AML-193 (cell line): ENCODE data around the gene TMEM248.
"Not testable (repeated sequence)": the region's sequence is repeated elsewhere in the genome, so short reads cannot be mapped to it uniquely, and the experiment has no call there.

Experiments
- DNase-seq, 2 experiments: peaks; one replicate each; lab custom pipeline; 2025; lab: John Stamatoyannopoulos, UW

Gene TMEM248

DNA sequence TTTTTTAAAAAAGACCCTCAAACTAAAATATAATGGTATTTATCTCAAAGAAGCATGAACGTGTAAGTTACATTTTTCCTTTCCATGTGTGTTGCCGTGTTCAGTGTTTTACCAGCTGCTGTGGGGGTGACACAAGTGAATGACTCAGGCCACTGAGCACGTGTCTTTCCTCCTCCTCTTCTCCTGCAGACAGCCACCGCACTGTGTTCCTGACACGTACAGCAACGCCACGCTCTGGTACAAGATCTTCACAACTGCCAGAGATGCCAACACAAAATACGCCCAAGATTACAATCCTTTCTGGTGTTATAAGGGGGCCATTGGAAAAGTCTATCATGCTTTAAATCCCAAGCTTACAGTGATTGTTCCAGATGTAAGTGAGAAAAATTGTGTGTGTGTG, 29.7 kb downstream of the TMEM248 start:
- no peak for DNase-seq

DNA sequence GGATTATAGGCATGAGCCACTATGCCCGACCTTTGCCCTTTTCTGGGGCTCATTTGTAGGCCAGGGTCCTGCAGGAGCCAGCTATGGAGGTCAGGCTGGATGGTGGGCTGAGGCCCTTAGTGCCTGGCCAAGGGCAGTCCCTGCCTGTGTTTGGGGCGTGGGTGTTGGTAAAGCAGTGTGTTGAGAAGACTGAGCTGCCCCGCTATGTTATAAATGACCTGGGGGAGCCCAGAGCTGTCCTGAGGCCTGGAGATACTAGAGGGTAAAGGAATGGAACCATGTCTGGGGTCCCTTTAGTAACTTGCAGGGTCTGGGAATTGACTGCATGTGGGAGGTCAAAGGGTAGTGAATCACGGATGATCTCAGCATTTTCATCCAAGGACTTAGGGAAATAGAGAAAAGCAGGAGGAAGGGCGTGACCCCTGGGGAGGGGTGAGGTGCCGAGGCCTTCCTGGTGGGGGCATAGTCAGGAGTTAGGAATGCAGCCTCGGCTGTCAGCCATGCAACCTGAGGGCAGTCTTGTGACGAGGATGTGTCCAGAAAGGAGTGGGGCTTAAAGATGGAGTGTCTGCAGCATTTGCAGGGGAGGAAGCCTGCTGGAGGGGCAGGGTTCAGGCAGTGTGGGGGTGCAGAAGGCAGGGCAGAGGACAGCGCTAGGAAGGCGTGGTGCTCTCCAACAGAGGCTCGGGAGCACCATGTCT, 31.5 kb downstream of the TMEM248 start:
- DNase-seq = no peak

DNA sequence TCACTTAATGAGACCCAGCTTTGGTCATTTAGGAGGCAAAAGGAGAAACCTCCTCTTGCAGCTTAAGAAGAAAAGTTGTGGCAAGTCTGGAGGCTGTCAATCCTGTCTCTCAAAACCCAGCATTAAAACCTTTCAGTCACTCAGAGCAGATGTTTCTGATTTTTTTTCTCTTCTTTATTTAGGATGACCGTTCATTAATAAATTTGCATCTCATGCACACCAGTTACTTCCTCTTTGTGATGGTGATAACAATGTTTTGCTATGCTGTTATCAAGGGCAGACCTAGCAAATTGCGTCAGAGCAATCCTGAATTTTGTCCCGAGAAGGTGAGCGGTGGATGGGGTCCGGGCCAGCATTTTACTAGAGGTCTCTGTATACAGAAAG, 32.0 kb downstream of the TMEM248 start:
- DNase-seq = no peak

DNA sequence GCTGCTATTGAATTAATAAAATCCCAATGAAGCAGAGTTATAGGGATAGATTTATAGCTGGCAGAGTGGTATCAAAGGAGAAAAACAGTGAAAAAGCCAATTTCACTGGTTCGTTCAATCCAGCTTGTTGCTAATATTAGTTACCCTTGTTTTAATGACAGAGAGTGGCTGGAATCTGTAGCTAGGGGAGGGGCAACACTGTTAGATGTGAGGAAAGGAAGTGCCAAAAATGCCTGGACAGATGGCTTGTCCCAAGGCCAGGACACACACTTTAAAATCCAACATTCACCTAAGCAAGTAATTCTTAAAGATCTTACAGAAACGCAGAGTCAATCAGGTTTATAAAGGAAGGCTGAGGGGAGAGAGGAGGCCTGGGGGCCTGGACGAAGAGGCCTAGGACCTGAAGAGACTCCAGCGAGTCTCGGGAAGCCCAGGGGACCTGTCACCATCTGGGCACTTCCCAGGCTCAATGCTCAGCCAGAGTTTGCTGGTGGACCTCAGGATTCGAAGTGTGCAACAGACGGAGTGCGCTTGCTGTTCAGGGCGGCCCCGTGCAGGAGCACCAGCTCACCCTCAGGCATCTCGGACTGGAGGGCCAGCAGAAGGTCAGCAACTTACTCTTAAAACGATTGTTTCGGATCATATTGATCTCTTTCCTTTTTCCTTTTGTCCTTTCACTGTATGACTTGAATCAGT, 36.7 kb downstream of the TMEM248 start:
- no peak for DNase-seq

DNA sequence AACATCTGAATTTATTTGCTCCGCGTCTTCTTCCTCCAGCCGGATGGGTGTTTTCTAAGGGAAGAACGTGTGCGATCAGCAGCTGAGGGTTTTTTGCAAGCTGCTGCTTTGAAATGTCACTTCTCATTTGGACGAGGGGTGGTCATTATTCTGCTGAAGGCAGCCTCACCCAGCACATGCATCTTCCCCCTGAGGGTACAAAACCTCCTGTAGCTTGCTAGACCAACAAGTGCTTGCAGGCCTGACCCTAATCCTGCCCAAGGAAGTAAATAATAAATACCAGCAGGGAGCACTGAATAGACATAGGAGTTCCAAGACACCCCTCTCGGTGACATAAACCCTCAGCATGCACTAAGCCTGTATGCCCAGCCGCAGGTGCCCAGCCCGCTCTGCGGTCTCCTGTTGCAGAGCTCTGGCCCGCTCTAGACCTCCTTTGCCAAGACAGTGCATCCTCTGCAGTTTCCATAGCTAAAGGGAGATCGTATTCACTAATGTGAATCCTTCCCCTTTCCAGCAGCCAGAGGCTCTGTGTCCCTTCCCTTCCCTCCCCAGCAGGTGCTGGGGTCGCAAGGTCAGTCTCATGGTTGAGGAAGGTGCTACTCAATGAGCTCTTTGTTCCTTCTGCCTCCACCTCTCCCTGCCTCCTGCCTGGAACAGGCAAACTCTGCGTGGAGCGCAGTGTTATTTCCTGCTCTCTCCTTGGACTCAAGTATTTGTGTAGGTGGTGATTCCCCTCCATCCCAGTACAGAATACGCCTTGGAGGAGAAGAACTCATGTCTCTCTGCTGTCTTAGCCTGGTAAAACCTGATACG, 37.7 kb downstream of the TMEM248 start:
- no peak for DNase-seq

DNA sequence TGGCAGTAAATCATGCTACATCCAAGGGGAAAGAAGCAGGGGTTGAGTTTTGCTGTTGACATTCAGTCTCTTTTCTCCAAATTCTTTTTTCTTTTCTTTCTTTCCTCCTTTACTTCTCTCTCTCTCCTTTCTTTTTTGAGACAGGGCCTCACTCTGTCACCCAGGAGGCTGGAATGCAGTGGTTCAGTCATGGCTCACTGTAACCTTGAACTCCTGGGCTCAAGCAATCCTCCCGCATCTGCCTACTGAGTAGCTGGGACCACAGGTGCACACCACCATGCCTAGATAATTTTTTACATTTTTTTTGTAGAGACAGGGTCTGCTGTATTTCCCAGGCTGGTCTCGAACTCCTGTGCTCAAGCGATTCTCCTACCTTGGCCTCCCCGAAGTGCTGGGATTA, 39.2 kb downstream of the TMEM248 start:
- DNase-seq = no peak

DNA sequence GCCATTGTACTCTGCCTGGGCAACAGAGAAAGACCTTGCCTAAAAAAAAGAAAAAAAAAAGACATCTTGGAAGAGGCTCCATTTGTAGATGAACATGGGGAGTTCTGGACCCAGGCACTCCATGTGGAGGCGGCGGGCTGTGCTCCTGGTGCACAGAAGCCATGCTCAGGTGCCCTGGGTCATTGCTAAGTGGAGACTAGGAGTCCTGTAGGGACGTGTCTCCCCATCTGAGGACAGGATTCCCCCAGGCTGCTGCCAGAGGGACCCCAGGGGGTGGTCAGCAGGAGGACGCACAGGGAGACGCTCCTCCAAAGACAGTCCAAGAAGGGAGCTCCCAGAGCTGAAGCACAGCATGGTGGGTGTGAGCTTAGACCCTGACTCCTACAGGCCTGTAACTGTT, 40.1 kb downstream of the TMEM248 start:
- no peak for DNase-seq

DNA sequence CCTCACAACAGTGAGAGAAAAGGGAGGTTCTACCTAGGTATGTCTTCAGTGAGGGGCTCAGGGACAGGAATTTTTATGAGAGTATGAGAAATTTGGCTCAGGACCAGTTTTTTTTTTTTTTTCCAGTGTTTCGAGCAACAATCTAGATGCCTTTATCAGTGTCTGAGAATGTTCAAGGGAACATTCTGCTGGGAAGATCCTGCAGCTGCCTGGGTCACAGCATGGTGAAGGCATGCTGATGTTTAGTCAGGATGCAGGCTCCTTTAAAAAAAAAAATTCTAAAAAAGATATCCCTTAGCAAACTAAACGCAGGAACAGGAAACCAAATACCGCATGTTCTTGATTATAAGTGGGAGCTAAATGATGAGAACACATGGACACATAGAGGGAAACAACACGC, 43.4 kb downstream of the TMEM248 start:
- DNase-seq = no peak

DNA sequence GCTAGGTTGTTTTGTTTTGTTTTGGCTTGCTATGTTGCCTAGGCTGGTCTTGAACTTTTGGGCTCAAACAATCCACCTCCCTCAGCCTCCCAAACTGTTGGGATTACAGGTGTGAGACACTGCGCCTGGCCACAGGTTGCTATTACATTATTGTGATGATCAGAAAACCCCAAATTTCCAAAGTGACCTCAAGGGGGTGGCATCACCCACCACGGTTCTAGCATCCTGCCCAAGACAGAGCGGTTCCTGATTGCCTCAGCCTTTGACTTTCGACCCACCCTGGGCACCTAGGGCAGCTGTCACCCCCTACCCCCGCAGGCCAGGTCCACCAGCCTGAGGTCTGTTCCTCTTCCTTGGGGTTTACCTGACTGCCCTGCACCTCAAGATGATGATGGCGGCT, 46.0 kb downstream of the TMEM248 start:
- DNase-seq = no peak

DNA sequence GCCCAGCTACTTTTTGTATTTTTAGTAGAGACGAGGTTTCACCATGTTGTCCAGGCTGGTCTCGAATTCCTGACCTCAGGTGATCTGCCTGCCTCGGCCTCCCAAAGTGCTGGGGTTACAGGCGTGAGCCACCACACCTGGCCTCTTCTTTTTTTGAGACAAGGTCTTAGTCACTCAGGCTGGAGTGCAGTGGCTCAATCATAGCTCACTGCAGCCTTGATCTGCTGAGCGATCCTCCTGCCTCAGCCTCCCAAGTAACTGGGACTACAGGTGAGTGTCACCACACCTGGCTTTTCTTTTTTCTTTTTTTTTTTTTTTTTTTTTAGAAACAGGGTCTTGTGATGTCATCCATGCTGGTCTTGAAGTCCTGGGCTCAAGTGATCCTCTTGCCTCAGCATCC, 48.0 kb downstream of the TMEM248 start:
- DNase-seq = not testable (repeated sequence)

DNA sequence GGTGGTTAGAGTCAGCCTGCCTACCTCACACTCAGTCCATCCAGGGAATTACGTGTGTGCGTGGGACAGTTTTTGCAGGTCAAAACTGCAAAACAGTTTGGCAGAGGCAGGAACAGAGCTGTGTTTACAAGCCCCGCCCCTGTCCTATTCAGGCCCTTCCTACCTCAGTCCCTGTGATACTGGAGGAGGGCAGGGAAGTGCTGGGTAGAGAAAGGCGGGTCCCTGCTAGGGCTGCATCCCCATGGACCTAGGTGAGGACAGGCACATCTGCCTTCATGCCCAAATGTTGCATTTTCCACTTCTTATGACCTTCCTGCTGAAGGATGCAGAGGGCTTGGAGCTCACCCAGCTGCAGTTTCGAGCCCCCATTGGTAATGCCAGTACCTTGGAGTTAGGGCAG, 49.3 kb downstream of the TMEM248 start:
- no peak for DNase-seq

DNA sequence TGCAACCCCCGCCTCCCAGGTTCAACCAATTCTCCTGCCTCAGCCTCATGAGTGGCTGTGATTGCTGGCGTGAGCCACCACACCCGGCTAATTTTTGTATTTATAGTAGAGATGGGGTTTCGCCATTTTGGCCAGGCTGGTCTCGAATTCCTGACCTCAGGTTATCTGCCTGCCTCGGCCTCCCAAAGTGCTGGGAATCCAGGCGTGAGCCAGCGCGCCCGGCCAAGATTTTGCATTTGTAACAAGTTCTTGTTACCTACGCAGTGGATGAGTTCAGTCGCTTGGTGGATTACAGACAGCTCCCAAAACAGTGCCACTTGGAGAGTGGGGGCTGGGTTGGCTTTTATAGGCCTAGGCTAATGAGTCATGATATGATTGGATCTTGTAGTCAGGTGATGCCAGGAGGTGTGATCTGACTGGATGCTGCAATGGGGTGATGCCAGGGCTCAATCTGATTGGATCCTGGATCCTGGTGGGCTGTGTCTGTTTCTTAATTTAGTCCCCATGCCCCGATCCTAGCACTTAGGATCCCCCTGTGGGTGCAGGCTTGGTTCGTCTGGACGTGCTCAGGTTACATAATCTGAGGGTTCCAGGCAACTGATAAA, 54.1 kb downstream of the TMEM248 start:
- no peak for DNase-seq

DNA sequence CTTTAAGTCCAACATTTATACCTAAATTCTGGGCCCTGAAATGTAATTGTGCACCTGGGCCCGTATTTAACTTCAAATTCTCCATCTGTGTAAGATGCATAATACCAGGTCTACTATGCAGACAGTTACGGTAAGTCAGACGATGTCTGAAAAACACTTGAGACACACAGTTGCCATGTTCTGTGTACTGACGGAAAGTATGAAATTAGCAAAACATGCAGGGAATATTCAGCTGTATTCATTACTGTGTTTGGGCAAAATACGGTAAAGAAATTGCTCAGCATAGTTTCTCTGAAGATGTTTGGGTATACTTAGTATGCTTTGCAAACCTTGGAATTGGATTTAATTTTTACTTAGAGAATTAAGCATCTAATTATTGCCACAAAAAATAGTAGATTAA, 57.3 kb downstream of the TMEM248 start:
- DNase-seq = not testable (repeated sequence)

DNA sequence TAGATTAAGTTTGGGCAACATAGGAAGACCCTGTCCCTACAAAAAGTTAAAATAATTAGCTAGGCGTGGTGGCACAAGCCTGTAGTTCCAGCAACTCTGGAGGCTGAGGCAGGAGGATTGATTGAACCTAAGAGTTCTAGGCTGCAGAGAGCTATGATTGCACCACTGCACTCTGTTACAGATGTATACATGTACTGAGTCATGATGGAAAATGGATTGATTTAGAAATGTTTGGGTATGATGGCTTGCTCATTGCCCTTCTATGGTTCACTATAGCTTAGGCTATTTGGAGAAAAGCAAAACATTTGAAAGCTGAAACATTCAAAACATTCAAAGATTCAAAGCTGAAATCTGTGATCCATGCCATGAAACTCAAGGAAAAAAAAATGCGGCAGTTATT, 58.0 kb downstream of the TMEM248 start:
- DNase-seq = not testable (repeated sequence)

DNA sequence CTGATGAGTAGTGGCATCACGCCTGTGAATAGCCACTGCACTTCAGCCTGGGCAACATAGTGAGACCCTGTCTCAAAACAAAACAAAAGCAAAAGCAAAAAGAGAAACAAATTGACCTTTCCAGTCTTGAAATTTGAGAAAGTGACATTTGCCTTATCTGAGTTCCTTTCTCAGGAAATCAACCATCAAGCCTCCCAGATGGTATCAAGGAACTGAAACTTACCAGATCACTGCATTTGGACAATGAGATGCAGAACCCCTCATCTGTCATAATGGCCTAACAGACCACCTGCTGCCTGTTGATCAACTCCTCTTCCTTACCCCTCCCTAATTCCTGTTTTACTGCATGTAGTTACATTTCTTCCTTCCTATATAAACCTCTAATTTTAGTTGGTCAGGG, 59.3 kb downstream of the TMEM248 start:
- DNase-seq = not testable (repeated sequence)

DNA sequence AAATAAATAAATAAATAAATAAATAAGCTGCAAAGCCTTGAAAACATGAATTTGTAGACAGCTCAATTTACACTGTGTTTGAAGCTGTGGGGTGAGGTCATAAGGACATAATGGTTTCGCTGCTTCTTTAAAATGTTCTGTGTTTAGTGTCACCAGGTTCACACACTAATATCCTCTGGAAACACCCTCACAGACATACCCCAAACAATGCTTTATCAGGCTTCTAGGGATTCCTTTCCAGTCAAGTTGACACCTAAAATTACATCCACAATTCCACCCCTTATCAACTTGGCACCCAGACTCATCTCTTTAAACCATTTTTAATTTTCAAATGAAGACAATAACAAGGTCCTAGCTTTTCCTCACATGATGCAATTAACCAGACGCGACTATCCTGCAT, 68.5 kb downstream of the TMEM248 start:
- not testable (repeated sequence) for DNase-seq

DNA sequence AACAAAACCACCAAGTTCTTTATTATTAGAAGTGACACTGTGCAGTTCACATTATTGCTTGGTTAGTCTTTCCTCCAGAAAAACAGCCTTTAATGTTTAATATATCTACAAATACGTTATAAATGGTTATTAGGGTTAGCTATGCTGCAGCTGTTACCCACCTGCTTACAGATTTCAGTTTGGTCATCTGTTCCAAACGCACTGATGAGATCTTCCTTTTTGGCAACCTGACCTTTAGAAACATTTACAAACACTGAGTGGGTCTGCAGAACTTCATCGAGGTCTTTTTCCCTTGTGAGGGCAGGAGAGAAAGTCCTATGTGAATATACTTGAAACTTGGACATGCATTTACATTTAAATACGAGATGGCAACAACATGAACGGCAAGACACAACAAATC, 73.0 kb downstream of the TMEM248 start:
- DNase-seq = not testable (repeated sequence)

DNA sequence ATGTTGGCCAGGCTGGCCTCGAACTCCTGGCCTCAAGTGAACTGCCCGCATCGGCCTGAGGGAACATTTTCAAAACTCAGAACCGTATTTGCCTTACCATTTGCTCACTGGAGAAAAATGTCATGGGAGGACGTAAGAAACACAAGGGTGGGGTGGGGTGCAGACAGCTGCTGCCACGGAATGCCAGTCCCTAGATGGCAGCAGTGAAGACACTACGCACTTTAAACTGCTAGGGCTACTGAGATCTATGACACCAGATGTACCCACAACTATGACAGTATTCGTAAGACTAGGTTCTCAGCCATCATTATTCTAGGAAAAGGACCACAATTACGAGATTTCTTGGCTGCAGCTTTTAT, 73.6 kb downstream of the TMEM248 start:
- peak; percentile 55 to 64 for DNase-seq

DNA sequence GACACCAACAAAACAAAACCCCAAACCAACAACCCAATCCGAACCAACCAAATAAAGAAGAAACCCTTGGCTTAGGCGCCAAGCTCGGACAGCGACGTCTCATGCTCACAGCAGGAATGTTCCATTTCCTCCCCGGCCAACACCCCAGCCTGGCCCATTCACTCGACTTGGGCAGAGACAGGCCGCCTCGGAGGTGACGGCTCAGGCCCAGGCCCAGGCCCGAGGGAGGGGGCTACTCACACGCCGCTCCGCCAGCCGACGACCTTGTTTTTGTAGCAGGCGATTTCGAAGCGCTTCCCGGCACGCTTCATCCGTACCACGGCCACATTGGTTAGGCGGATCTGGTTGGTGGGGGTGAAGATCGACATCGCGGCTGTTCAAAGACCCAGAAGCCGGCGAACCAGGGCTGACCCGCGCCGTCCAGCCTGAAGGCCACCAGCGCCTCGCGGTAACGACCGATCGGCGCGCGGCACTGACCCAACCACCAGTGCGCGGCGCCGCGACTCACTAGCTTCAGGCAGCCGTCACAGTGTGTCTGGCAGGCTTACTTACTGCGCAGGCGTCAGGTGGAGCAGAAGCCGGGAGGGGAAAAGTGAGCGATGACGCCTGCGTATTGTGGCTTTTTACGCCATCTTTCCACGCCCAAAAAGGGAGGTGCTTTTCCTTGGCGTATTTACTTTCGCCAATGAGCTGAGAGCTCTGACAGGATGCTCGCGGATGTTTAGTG, 74.2 kb downstream of the TMEM248 start, which contains the start of gene SBDS:
TSS of gene SBDS (minus strand) at position 537 of the 727 bp plus-strand sequence. CDS start at position 368, 169 bp downstream.
- peak; percentile 91 to 94 for DNase-seq

DNA sequence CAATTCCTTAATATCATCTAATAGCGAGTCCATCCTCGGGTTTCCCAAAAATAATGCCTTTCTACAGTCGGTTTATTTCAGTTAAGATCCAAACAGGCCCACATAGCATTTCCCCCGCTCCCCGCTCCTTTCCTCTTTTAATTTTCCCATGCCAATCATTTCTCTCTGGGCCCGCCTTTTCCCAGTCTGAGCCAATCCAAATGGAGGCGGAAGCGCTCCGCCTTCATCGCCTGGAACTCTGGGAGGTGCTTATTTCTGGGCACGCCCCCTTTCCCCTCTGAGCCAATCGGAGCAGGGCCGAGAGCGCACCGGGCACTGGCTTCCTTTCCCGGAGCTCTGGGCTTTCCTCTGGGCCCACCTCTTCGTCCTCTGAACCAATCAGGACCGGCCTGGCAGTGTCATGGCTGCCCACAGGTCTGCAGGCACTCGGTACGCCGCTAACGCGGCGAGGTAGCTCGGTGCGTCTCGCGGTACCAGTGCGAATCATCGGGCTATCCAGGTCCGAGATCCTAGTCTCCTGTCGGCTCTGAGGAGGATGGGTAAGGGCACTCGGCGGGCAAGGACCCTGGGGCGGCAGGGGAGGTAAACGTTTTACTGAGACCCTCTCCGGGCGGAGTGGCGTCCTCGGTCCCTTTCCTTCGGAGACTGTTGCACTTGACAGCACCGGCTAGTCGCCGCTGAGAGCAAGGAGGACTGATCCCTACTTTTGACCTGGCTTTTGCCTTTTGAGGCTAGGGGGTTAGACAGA, 75.6 kb downstream of the TMEM248 start, which contains the start of gene TYW1:
TSS of gene TYW1 (plus strand) at position 390 of the 748 bp plus-strand sequence. CDS start at position 536, 146 bp downstream.
- DNase-seq = peak; percentile 92 to 94
